Spleen (tissue), 7 donors: ENCODE measurements around the gene TMEM174.

Experiments used
- POLR2A ChIP-seq, 3 donors: fragments of 450-650 bp; IDR thresholded peaks; one replicate each; pipeline ENCODE4 v1.5.1; 2017; ENCODE audit warnings: antibody characterized with exemption in 3 of 3, mild to moderate bottlenecking in 1 of 3
- TF ChIP-seq, protein P1 (sequence below), 11 experiments: fragments of 200-600 bp in 7 of 11; fragments of 450-650 bp in 4 of 11; sonication (generic) in 4 of 11; IDR thresholded peaks in 8 of 11; conservative IDR thresholded peaks in 3 of 11; 1 replicate in 7 of 11; 2 replicates in 4 of 11; pipeline versions ENCODE4 v1.4.0 to v1.8.0; 2016 to 2021; ENCODE audit warnings: antibody characterized with exemption in 11 of 11, inconsistent platforms in 4 of 11, mild to moderate bottlenecking in 1 of 11
- donor health status: DM: no; HTN: no; CAD: no; lungs with moderate emphysema.
- donor health status: DM: no; HTN: no; CAD: no.
- donor health status: DM: no; HTN: no; CAD: no.

DNA sequence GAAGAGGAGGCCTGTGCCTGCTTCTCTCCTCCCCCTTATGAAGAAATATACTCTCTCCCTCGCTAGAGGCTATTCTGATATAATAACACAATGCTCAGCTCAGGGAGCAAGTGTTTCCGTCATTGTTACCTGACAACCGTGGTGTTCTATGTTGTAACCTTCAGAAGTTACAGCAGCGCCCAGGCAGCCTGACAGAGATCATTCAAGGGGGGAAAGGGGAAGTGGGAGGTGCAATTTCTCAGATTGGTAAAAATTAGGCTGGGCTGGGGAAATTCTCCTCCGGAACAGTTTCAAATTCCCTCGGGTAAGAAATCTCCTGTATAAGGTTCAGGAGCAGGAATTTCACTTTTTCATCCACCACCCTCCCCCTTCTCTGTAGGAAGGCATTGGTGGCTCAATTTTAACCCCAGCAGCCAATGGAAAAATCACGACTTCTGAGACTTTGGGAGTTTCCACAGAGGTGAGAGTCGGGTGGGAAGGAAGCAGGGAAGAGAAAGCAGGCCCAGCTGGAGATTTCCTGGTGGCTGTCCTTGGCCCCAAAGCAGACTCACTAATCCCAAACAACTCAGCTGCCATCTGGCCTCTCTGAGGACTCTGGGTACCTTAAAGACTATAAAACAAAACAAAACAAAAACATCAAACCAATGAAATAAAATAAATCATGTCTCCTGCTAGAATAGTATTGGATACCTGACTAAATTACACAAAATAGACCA lies 1.3 kb downstream of the TMEM174 start:
- TF ChIP-seq, protein P1, sequence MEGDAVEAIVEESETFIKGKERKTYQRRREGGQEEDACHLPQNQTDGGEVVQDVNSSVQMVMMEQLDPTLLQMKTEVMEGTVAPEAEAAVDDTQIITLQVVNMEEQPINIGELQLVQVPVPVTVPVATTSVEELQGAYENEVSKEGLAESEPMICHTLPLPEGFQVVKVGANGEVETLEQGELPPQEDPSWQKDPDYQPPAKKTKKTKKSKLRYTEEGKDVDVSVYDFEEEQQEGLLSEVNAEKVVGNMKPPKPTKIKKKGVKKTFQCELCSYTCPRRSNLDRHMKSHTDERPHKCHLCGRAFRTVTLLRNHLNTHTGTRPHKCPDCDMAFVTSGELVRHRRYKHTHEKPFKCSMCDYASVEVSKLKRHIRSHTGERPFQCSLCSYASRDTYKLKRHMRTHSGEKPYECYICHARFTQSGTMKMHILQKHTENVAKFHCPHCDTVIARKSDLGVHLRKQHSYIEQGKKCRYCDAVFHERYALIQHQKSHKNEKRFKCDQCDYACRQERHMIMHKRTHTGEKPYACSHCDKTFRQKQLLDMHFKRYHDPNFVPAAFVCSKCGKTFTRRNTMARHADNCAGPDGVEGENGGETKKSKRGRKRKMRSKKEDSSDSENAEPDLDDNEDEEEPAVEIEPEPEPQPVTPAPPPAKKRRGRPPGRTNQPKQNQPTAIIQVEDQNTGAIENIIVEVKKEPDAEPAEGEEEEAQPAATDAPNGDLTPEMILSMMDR (IDR thresholded peaks at IDR 0.05 in 8 of 11, conservative IDR thresholded peaks at IDR 0.05 in 3 of 11) = no peak
- TF ChIP-seq POLR2A (IDR thresholded peaks at IDR 0.05) = no peak
